Measurements from ENCODE around the gene PCDH9.

PCDH9 gene

DNA sequence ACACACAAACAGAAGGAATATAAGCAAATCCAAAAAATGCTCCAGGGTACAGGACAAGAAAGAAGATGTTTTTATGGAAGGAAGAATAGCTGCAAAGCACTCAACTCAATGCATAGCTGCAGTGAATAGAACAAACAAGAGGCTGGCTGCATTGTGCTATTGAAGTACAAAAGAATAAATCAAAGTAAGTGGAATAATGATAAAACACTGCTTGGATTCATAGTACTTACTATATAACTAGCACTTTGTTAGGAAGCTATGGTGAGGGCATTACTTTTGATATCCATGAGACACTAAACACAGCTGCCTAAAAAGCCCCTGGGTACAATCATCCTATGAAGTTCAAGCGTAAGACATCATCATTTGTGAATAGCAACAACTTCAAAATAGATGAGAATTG, 350.1 kb downstream of the PCDH9 start:
- no peak for DNase-seq

DNA sequence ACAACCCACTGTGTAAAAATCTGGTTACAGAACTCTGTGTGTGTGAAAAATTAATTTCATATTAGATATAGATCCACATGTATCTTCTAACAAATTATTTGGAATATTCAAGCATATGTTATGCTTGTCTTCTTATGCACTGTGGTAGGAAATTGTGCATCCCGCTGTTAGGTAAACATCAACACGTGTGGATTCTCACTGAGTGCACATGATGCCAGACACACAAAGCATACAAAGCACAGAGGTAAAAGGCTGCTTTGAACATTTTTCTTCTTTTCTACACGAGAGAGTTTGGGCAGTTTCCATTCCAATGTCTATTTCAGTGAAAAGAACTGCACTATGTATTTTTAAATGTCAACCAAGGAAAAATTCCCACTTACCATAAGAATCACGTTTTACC, 354.9 kb downstream of the PCDH9 start:
- no peak for DNase-seq

DNA sequence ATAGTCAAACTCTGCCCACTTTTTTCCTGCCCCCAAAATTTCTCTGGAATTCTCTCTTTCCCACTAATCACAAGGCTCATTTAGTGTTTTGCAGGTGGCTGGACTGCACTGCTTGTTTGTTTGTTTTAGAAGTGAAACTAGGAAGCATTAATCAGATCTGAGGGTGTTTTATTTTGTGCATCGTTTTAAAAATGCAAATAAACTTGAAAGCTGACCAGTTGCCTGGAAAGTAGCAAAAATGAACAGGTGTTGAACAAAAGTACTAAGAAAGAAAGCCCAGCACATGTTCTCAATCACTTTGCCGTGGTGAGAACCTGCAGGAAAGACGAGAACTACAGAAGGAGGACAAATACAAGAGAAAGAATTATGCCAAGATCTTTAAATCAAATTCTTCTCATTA, 365.5 kb downstream of the PCDH9 start:
- no peak for DNase-seq

DNA sequence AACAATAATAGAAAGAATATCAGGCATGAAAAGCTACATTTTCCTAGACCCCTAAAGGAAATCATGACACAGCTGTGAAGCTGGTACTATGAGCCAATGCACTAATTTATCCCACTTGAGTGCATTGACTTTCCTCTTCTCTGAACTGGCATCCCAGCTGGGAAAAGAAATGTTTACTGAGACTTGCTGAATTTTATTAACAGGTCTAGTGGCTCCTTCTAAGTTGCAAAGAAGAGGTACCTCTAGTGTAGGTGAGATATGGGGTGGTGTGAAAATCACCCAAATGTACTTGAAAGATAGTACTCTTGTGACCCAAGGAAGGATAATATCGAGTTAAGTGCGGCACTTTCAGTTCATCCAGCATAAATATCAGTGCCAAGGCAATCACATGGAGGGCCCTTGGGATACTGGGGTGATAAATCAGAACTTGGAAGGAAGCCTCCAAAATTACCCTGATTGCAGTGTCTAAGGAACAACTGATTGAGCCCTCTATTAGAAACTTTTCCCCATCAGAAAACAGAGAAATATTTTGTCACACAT, 369.2 kb downstream of the PCDH9 start:
- DNase-seq: no peak

DNA sequence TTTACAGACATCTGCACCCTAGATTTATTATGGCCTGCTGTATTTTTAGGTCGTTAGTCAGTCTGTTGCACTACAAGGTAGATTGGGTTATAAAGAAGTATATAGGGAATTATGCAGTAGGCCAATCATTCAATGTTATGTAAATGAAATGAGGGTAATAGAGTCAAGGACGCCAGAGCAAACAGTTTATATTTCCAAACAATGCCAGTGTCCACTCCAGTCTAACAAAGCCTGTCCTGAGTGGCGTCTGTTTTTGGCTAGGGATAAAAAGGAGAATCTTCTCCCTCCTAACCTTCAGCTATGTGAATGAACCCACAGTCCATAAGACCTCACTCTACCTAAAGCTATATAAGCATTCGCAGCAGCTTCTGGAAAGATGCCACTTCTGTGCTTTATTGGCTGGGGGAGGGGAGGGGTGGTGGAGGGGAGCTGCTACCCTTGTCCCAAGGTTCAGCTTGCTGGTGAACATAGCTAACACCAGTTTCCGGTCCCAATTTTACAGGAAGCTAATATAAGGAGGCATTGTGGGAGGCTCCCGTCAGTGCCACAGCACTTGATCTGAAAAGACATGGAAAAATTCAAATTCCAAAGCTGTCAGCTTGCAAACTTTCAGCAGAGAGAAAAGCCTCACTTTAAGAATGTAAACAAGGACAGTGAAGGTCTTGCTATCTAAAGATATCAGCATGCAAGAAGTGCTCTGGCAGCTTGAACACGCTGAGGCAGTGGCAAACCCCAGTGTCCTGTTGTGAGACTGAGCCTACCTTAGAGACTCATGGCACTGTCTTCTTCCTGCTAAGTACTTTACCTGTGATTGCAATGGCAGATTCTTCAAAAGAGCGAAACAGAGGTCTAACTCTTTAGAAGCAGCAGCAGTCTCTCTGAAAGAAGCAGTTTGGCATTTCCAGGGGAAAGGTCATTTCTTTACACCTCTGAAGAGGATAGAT, 369.9 kb downstream of the PCDH9 start:
- no peak for DNase-seq

DNA sequence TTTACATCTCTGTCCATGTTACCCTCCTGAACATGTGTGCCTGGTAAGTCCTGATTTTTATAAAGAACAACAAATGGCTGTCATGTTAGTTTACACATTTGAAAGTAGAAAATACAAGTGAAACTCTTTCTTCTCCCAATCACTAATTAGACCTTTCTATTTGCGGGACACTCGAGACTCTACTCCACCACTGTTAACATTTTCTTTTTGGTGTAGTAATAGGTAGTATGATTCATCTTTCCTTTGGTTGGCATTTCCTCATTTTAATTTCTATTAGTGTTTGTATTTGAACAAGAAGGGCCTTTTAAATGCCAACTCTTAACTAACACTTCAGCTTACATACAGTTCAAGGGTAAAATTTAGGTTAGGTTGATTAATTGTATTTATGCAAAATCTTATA, 371.1 kb downstream of the PCDH9 start:
- DNase-seq: no peak

DNA sequence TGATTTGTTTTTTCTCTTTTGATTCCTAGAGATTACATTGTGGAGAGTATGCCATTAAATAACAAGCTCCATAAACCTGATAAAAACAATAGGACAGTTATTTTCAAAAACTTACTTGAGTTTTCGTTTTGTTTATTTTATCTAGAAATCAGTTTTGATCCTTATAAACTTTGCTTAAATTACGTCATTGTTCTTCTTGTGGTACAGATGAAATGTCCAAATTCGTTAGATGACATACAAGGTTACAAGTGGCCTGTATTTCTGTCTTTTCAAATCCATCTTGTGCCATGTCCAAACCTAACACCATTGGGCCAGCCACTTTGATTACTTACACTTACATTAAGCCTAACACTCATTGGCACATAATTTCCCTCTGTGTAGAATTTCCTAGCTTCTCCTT, 372.0 kb downstream of the PCDH9 start:
- DNase-seq: no peak

DNA sequence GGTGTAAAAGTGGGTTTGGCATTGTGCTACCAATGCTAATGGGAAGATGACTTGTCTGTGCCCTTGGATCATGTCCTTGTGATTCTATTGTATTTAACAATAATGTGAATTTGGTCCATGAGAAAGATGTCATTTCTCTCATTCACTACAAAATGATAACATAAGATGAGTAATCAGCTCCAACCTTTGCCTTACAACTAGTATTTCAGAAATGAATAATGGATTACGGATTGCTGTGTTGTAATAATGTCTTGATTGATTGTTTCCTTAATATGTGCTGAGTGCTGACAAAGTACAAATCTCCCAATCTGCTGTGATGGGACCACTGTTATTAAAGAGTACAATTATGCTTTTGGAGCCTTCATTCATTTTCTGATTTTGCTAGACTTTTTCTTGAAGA, 375.0 kb downstream of the PCDH9 start:
- DNase-seq: no peak

DNA sequence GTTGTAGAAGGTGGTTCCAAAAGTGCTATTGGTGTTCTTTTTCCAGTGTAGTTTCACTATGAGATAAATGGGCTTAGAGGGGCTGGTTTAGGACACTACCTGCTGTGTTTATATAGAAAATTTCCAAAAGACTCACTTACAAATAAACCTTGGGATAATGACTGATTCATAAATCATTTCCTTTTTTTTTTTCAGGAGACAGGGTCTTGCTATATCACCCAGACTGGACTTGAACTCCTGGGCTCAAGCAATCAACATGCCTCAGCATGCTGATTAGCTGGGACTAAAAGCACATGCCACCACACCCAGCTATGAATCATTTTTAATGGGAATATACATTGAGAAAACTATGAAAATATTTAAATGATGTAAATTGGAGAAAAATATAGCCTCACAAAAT, 376.6 kb downstream of the PCDH9 start:
- no peak for DNase-seq

DNA sequence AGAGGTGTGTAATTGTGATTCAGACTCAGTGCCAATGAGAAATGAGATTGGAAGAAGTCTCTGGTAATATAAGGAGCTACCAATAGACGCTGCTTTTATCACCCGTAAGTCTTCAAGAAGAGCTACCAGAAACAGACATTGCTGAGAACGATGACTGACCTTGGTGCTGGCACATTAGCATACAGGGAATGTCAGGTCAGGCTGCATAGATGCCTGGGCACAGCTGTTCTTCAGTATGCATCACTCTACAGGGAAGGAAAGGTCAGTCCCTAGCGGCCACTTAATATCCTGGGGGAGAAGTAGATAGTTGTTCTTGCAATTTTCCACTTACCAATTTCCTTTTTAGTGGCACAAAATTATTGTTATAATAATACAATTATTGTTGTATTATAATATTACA, 380.4 kb downstream of the PCDH9 start:
- no peak for DNase-seq

DNA sequence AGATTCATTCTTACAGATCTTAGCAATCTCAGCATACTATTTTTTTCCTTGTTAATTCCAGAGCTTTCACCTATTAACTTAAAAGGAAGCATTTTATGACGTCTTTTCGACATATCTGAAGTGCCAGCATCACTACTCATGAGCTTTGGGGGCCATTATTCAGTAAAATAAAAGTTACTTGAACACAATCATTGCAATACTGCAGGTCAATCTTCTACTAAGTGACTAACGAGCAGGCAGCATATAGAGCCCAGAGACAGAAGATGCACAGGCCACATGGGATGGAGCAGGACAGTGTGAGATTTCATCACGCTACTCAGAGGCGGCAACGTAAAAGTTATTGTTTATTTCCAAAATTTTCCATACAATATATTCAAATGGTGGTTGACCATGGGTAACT, 382.6 kb downstream of the PCDH9 start:
- DNase-seq: no peak

DNA sequence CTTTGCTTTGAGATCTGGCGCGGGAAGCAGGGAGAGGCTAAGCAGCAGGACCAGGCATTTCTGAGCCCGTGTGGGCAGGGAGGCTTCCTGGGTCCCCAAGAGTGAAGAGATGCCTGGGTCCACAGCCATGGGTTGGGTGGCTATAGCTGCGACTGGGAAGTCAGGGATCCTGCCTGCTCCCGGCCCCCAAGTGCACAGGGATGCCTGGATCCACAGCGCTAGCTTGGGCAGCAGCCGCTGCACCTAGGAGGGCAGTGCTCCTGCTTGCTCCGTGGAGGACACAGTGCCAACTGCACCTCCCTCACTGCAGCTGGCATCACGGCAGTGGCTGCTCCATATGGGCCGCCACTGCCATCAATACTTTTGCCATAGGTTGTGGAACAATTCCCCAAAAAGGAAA, 384.7 kb downstream of the PCDH9 start:
- no peak for DNase-seq

DNA sequence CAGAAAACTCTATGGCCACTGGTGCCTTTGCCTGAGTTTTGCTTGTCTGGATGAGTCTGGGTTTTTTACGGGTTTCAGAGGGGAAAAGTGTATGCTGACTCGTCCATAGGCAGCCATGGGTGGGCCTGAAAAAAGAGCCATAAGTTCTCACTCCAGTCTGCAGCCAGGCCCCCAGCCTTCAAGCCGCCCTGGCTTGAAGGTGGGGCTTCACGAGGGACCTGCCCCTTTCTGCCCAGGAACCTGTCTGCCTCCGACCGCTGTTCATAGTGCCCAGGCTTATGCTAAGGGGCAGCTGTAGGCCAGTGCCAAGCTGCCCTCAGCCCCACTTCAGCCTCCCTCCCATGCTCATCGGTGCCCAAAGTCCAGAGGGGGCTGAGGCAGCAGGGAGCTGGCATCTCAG, 385.2 kb downstream of the PCDH9 start:
- no peak for DNase-seq

DNA sequence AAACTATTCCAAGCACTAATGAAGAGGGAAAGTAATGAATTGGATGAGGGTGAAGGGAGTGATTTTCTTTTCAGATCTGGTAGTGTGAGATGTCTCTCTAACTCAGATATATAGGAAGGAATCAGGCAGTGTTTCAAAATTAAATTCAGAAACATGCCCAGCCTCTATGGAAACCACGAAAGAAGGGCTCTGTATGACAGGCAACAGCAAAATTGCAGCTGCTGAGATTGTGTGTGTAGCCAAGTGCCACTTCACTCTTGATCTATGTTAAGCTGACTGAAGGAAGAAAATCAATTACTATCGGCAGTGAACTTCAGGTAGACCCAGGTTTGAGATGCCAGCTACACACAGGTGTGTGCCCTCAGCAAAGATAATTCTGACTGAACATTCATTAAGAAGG, 387.4 kb downstream of the PCDH9 start:
- DNase-seq: no peak

DNA sequence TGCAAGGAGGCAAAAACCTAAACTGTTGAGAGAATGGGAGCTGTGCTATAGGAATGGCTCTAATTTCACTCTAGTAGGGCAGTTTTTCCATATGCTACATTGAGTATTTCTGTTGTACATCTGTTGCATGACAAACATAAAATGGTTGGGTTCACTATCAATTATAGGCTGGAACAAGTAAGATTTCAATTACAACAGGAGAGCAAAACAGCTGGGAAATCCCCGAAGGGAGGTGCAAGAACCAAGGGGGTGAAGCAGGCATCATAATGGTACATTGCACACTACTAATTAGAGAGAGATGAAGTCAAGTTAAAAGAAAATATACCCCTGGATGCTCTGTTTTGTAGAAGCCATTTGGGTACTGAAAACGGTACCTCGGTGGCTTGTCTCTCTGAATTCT, 389.5 kb downstream of the PCDH9 start:
- no peak for DNase-seq

DNA sequence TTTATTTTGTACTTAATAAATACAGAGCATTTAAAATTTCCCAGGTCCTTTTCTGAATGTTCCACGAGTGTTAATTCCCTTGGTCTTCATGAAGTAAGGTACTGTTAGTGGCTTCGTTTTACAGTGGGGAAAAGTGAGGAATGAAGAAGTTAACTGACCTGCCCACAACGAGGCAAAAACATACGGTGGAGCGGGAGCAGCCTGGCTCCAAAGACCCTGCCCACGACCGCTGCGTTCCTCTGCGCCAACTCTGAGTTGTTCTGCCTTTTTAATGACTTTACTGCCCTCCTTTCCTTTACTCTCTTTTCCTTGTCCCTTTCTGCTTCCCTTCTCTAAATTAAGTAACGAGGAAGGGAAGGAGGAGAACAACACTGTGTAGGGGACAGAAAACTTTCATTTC, 392.9 kb downstream of the PCDH9 start:
- no peak for DNase-seq

DNA sequence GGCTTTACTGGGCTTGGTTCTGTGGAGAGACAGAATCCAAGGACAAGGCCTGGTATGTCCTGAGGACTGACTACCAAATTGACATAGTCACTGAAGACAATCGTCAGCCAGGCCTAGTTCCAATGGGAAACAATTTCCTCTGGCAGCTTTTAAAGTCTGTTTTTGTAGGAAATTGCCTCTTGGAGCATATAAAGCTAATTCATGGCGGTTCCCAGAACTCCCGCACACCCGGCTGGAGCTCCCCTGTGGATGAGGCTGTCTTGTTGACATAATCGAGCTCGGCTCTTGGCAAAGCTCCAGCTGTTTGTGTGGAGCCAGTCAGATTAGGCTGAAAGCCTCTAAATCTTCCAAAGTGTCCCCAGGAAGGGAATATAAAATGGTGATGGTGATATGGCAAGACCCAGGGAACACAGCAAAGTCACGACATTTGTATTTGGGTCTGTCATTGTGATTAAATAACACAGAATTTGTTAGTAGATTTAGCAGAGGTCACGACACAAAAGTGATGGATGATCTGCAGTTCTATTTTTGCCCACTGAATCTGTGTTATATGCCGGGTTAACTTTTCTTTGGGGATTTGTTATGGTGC, 395.0 kb downstream of the PCDH9 start:
- DNase-seq: no peak

DNA sequence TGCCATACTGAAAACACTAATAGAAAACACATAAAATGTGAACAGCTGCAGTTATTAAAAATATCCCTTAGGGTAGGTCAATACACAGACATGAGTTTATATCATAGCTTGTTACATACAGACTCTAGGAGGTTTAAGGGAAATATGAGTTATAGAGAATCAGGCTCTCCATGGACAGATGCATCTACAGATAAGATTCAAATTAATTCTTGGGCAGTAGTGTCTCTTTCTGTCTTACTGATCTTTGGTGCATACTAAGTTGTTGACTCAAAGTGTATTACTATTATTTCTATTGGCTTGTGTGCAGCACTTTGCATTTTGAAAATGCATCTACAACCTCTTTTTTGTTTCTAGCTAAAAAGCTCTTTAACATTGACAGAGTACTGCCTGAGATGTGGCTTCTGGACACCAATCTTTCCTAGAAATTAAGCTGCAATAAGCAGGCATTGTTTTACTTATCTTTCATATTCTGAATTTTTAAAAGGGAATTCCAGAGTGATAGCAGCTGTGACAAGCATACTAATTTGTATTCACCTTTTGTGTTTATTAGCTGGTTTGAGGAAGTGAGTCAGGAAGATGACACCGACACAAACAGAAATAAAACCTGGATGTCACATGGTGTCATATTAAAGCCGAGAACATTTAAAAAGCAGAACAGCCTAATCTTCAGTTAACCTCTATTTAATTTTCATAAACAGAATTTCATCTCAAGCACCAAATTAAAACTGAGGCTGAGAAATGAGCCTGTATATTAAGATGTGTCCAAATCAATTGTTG, 399.0 kb downstream of the PCDH9 start:
- no peak for DNase-seq

DNA sequence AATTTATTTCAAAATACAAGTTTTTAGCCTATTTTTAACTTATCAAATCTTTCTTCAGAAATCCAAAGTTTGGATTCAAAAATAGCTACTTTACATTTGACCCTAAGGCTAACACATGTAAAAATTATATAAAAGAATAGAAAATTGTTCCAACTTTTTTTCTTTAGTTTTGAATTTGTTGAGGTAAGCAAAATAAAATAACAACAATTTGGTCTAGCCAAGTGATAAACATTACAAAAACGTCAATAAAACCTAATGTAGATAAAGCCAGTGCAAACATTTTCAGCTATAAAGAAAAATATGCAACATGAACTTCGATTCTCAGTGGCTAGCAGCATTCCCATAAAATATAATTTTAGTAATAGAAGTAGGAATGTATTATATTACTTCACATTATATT, 400.3 kb downstream of the PCDH9 start:
- DNase-seq: no peak

DNA sequence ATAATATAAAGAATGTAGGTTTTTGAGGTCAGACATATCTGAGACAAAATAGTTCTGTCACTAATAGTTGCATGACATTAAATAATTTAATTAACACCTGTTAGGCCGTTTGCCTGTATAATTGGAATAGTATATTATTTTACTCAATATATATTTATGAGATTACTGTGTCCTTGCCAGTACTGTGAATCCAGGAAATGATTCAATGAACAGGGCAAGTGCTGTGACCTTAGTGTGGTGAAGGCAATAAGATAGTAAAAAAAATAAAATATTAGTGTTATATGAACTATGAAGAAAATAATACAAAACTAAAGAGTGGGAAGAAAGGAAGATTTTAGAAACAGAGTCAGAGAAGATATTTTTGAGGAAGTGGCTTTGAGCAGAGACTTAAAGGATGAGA, 403.7 kb downstream of the PCDH9 start:
- no peak for DNase-seq

DNA sequence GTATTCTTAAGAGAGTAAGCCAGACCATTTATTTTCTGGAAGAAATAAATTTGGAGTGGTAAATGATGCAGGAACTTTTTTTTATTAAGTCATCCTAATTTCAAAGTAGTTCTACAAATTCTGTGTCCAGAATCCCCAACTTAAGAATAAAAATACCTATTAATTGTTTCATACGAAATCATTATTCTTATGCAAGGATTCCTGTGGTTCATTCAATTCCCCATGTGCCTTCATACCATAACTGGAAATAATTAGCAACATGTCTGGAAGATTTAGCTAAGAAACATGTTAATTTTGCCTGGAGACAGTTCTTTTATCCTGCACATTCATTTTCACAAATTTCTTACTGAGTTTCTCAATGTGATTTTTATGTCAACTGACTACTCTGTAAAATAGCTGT, 408.6 kb downstream of the PCDH9 start:
- no peak for DNase-seq

DNA sequence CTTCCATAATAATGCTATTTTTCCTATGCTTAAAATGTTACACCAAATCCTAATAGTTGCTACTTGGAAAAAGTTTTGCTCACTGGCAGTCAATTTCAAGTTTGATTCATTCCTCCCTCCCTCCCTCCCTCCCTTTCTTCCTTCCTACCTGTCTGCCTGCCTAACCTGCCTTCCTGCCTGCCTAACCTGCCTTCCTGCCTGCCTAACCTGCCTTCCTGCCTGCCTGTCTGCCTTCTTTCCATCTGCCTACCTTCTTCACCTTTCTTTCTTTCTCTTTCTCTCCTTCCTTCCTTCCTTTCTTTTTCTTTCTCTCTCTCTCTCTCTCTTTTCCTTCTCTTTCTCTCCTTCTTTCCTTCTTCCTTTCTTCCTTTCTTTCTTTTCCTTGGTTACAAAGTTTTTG, 418.7 kb downstream of the PCDH9 start:
- no peak for DNase-seq

DNA sequence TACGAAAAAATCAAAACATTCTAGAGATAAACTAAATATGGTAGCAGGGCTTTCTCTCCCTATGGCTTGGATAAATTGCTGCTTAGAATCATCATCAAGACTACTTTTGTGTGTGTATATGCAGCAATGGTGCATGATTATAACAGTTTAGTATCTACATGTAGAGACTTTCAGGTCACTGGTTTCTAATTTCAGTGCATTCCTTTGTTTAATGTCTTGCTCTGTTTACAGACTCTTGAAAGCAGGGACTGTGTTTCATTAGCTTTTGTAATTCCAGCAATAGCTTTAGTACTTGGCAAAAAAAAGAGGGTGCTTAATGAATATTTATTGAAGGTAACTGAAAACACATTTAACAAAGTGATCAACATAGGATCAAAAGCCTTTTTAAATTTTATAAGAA, 420.7 kb downstream of the PCDH9 start:
- no peak for DNase-seq

DNA sequence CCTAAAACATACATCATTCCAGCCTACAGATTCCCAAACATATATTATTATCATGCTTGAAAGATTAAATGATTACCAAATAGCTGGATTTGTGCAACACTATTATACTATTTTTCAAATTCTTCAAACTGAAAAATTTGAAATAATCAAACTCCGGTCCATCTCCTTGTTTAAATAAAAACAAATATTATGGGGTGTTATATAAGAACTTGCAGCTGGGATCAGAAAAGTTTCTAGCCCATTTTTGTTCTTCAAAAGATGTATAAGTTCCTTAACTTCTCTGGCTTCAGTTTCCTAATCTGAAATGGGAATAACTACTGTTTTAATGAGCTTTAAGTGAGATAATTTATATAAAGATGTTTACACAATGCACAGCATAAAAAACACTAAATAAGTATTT, 422.9 kb downstream of the PCDH9 start:
- no peak for DNase-seq
